ENCODE results near the gene ADAM15. TPM values are rescaled to one million over a fixed set of nuclear protein-coding genes. Genes with fewer than 3 reads are reported as not detected.

ADAM15 gene
- polyA plus RNA-seq, 3 donors, result 31.5 to 61.4 (median 57.2) TPM

DNA sequence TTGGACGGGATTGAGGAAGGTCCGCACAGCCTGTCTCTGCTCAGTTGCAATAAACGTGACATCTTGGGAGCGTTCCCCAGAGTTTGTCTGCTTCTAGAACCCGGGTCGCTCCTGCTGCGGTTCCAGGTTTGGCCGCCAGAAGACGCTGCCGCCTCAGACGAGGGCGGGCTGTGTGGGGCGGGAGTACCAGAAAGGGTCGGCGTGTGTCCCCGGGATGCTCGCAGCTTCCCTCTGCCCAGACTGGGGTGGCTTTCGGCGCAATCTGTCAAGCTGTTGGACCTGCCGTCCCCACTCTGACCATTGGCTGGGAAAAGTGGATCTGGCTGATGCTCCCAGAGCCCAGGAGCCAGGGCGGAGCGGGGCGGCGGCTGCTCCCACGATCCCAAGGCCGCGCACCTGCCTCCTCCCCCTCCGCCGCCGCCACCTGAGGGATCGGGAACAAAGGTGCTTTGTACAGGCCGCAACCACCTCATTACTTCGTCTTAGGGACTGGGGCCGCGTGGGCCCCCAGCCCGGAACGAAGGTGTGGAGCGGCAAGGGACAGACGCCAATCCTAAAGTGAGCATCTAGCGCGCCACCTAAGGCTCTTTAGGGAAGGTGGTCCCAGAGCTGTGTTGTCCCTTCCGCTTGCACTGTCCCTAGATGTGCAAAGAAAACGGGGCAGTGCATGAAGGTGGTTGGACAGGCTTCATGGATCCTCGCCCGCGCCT is 11.7 kb downstream of the ADAM15 start:
- no peak for DNase-seq (ENCODE audit: extremely low read depth in 1 of 11, low read depth in 9 of 11, low spot score in 4 of 11)

DNA sequence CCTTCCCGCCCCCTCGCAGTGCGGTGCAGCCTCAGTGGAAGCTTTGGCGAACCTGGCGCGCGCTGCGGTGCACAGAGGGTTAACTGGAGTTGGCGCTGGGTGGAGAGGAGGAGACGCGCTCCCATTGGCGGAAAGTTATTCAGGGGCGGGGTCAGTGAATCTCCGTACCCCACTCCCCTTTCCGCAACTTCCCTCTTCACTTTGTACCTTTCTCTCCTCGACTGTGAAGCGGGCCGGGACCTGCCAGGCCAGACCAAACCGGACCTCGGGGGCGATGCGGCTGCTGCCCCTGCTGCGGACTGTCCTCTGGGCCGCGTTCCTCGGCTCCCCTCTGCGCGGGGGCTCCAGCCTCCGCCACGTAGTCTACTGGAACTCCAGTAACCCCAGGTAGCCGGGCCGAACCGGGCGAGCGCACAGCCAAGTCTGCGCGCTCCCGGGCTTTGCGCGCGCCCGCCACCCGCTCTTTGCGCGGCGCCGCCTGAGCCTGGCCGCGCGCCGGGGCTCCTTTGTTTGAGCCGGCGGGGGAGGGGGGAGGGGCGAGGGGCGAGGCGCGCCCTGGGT is 12.5 kb downstream of the ADAM15 start, which contains the start of gene EFNA4:
Gene EFNA4, plus strand, starts transcription at position 191 of the 561 bp plus-strand sequence. Its CDS starts 84 bp downstream, at position 275.
- peak in 8 of 11 donors; percentile 79 to 92 (median 88) for DNase-seq (ENCODE audit: extremely low read depth in 1 of 11, low read depth in 9 of 11, low spot score in 4 of 11)

- DNase-seq (ENCODE audit: extremely low read depth in 1 of 11, low read depth in 9 of 11, low spot score in 4 of 11), result no peak
These were observed 13.2 kb downstream of the ADAM15 start for GRCh38 chr1:155064111-155064831.

- no peak for DNase-seq (ENCODE audit: extremely low read depth in 1 of 11, low read depth in 9 of 11, low spot score in 4 of 11)
These were observed 13.8 kb downstream of the ADAM15 start for GRCh38 chr1:155064832-155065429.

DNA sequence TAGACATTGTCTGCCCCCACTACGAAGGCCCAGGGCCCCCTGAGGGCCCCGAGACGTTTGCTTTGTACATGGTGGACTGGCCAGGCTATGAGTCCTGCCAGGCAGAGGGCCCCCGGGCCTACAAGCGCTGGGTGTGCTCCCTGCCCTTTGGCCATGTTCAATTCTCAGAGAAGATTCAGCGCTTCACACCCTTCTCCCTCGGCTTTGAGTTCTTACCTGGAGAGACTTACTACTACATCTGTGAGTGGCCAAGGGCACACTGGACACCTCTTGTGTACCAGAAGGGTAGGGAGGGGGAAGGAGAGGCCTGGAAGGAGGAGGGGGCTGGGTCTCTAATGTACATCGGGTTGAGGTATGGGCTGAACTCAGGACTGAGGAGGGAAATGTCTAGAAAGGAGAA is 15.7 kb downstream of the ADAM15 start:
- DNase-seq (ENCODE audit: extremely low read depth in 1 of 11, low read depth in 9 of 11, low spot score in 4 of 11), result no peak

GRCh38 chr1:155068599-155068998 is 17.5 kb downstream of the ADAM15 start:
- no peak for DNase-seq (ENCODE audit: extremely low read depth in 1 of 11, low read depth in 9 of 11, low spot score in 4 of 11)

- no peak for DNase-seq (ENCODE audit: extremely low read depth in 1 of 11, low read depth in 9 of 11, low spot score in 4 of 11)
These were observed 18.5 kb downstream of the ADAM15 start for GRCh38 chr1:155069551-155070157.

- no peak for DNase-seq (ENCODE audit: extremely low read depth in 1 of 11, low read depth in 9 of 11, low spot score in 4 of 11)
These were observed 19.1 kb downstream of the ADAM15 start for GRCh38 chr1:155070158-155070621.

DNA sequence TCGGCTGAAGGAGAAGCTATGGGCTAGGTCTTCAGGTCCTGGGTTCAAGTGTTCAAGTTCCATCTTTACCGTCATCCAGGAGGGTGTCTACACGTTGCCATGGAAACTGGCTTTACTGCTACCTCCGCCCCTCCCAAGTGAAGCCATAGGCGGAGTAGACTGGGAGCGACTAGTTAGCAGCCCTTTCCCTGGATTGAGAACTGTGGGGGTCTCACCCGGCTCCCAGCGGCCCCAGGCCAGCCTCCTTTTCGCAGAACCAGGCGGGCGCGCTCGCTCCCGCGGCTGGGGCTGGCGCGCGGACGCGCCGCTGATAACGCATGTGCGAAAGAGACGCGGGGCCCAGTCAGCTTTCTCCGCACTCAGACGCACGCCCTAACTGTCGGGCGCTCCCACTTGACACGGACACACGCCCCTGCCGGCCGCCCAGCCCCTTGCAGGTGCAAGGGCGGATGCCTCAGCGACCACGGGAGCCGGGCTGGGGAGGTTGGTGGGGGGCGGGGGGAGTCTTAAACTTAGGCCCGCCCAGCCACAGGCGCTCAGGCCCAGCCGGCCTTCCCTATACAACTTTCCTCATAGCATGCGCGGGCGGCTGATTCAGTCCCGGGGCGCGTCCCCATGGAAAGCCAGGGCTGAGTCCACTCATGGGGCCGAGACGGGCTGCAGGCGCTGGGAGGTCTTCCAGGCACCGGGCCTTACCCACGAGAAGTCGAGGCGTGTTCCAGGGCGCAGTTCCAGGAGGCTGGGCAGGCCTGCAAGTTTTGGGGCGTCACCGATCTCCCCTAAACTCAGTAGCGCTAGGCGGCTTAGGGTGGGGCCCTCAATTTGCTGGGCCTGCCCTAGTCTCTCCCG is 19.8 kb downstream of the ADAM15 start:
- DNase-seq (ENCODE audit: extremely low read depth in 1 of 11, low read depth in 9 of 11, low spot score in 4 of 11), result peak in 3 of 11 donors; percentile 67 to 78 (median 77)

GRCh38 chr1:155071701-155072100 is 20.6 kb downstream of the ADAM15 start:
- DNase-seq (ENCODE audit: extremely low read depth in 1 of 11, low read depth in 9 of 11, low spot score in 4 of 11), result no peak

DNA sequence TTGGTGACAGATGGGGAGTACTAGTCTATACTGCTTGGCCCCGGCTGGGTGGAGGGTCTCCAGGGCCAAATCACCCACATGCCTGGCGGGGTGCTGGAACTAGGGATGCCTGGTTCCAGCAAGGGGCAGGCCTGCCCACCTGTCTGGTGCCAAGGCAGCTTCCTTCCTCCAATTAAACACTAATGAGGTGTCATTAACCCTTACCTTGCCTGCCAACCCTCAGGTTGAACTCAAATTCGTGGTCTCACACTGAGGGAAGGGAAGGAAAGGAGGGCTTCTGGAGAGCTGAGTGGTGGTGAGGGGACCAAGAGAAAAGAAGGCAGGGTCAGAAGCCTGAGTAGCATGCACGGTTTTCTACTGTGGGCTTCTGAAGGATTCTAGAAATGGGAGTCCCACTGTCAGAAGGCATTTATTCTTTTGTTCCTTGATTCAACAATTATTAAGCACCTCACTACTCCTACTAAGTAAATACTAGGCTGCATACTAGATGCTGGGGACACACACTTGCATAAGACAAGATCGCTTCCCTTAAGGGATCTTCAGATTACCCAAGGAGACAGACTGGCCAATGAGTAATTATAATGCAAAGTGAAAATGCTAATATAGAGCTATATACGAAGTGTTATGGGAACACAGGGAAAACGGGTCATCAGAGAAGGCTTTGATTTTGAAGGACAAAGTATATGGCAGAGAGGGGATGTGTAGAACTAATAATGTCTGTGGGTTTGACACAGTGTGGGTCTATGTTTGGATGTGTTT is 21.6 kb downstream of the ADAM15 start:
- no peak for DNase-seq (ENCODE audit: extremely low read depth in 1 of 11, low read depth in 9 of 11, low spot score in 4 of 11)

DNA sequence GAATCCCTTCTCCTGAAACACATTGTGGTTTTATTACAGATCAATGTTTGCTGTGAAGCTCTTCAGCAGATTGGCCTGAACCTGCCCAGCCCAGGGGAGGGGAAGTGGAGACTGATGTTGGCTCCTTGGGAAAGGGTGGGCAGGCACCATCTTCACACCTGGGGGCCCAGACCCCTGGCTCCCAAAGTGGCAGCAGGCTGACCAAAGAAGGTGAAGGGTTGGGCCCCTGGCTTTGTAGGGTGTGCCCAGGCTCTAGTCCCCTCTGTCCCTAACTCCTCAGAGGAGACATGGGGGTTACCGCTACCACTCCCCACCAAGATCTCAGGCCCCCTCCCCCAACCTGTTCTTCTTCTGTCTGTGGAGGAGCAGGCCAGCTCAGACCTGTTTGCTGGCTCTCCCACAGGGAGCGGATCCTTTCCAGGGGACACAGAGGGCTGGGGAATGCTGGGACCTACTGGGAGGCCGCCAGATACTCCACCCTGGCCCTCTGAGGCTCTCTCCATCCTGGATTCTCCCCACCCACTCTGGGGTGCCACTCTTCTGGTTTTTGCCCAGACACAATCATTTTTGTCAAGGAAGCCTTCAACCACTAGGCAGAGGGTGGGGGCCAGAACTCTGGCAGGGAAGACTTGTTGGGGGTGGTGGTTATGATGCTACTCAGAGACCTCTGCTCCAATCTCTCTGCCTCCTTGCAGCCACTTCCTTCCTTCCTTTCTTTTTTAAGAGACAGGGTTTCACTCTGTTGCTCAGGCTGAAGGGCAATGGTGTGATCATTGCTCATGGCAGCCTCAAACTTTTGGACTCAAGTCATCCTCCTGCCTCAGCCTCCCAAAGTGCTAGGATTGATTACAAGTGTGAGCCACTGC is 22.5 kb downstream of the ADAM15 start:
- no peak for DNase-seq (ENCODE audit: extremely low read depth in 1 of 11, low read depth in 9 of 11, low spot score in 4 of 11)

DNA sequence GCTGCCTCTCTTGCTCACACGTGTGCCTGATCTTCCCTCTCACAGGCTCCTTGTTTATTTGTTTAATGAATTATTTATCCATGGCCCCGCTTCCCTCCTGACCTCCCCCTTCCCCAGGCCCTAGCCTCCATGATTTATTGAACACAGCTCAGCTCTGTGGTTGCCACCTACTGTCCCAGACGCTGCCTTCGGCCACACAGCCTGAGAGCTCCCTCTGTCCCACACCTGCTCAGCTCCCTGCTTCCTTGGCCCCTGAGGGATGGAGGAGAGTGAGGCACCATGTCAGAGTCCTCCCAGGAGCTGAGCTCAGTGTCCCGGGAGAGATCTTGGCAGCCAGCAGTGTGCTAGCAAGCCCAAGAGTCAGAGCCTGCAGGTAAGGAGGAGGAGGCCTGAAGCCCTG is 24.4 kb downstream of the ADAM15 start:
- DNase-seq (ENCODE audit: extremely low read depth in 1 of 11, low read depth in 9 of 11, low spot score in 4 of 11), result no peak

DNA sequence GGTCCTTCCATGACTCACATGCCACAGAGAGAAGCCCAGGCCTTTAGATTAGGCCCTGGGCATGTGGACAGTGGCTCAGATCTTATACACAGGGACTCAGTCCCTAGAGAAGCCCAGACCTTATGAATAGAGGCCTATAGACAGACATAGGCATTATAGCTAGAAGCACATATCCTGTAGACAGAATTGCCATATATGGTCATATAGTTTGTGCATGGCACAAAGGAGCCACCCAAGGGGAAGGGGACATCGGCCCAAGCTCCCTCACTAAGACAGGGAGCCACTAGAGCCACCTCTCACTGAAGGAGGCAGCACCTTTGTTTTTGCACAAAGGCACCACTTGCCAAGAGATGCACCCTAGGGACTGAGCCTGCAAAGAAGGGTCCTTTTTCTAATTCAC is 25.3 kb downstream of the ADAM15 start:
- no peak for DNase-seq (ENCODE audit: extremely low read depth in 1 of 11, low read depth in 9 of 11, low spot score in 4 of 11)

DNA sequence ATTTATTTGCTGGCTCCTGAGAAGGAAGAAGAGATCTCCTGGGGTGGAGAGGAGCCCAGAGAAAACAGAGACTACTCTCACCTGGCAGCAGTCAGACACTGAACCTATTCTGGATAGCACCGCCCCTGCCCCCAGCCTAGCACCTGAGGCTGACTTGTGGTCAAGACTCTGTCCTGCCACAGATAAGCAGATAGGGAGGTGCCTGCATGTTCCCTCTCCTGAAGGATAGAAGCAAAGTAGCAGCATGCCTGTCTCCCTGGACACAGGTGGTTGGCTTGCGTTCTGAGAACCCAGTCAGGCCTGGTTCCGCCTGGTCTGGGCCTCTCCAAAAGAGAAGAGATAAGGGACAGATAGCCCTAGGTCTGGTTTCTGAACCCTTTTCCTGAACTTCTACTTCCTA is 26.2 kb downstream of the ADAM15 start:
- DNase-seq (ENCODE audit: extremely low read depth in 1 of 11, low read depth in 9 of 11, low spot score in 4 of 11), result no peak

DNA sequence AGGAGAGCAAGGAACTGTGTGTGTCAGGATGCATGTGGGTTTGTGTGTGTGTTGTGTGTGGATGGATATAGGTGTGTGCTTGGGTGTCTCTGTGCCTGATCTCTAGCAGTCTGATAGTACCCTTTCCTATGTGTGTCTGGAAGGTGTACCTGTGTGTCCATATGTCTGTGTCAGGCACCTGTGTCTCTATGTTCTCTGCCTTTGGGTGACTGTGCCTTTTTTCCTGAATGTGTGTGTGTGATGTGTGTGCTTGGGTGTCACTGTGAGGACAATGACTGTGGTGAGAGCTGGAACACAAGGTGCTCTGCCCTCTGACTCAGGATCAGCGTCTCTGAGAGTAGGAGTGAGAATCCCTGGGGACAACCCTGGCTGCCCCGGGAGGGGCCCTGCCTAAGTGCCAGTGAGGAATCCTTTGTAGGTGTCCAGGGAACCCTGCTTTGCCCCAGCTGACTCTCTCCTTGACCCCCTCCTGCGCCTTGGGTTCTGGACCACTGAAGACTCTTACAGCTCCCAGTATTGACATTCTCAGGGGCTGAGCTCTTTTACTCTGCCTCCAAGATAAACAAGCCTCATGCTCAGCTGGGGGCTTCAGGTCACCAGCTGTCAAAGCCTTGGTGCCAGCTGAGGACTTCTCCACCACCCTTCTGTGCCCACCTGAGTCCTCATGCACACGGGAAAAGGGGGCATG is 26.8 kb downstream of the ADAM15 start:
- no peak for DNase-seq (ENCODE audit: extremely low read depth in 1 of 11, low read depth in 9 of 11, low spot score in 4 of 11)

Measured in renal cortex interstitium (tissue), 11 donors.